Stomach (tissue), 19 donors: ENCODE data around the gene TMEM231. TPM values are rescaled to one million over a fixed set of nuclear protein-coding genes. Genes with fewer than 3 reads are reported as not detected.

Experiments used
- DNase-seq, 2 donors: peaks; one replicate each; pipeline versions ENCODE4 v3.0.0 to v3.0.0-alpha.2; 2013 to 2019
- H3K27ac ChIP-seq, 5 donors: fragments of 200-600 bp in 4 of 5; sonication (generic) in 4 of 5; one replicate each; pipeline ENCODE4 v1.5.1; 2013 to 2019; ENCODE audit warnings: mild to moderate bottlenecking in 1 of 5, moderate library complexity in 1 of 5
- H3K27me3 ChIP-seq, 3 donors: fragments of 200-600 bp; sonication (generic); one replicate each; pipeline ENCODE4 v1.5.1; 2017 to 2019; ENCODE audit warnings: mixed run types in 1 of 3
- H3K36me3 ChIP-seq, 4 donors: fragments of 200-600 bp; sonication (generic); 1 replicate in 3 of 4; 2 replicates in 1 of 4; pipeline ENCODE4 v1.5.1; 2016 to 2019
- H3K4me1 ChIP-seq, 4 donors: fragments of 200-600 bp; sonication (generic); one replicate each; pipeline ENCODE4 v1.5.1; 2016 to 2019
- H3K4me3 ChIP-seq, 4 donors: fragments of 200-600 bp; sonication (generic) in 3 of 4; one replicate each; pipeline ENCODE4 v1.5.1; 2016 to 2019; ENCODE audit warnings: mild to moderate bottlenecking in 1 of 4
- H3K9me3 ChIP-seq, 4 donors: fragments of 200-600 bp; sonication (generic); one replicate each; pipeline ENCODE4 v1.5.1; 2016 to 2019
- EP300 ChIP-seq: sonication (generic); formaldehyde crosslinking; IDR thresholded peaks from one replicate; pipeline ENCODE4 v1.6.1; 2017; ENCODE audit warnings: antibody characterized with exemption
- POLR2A ChIP-seq, 4 donors: fragments of 450-650 bp; IDR thresholded peaks; one replicate each; pipeline ENCODE4 v1.6.1; 2016; ENCODE audit warnings: antibody characterized with exemption in 4 of 4, control low read depth in 2 of 4, mild to moderate bottlenecking in 1 of 4, moderate library complexity in 1 of 4
- POLR2AphosphoS5 ChIP-seq, 3 donors: sonication (generic); formaldehyde crosslinking; IDR thresholded peaks; one replicate each; pipeline ENCODE4 v1.6.1; 2016; ENCODE audit warnings: antibody characterized with exemption in 3 of 3
- WGBS, 5 donors: extraction: QIAGEN DNeasy Blood & Tissue Kit in 3 of 5; methylation state at CpG; one replicate each; pipeline versions ENCODE4 v1.1.5 to v1.1.7; 2013 to 2018; 5-methylcytosine and 5-hydroxymethylcytosine counted together
- intact Hi-C: fragments of 100-400 bp; cut with DNase I; formaldehyde crosslinking; loops from one replicate; pipeline ENCODE4 v1.15.1; 2023; ENCODE audit warnings: low total_unique reads
- long read RNA-seq, 10 donors: transcript quantifications; one replicate each; lab custom pipeline, GENCODE V29; 2026
- polyA plus RNA-seq, 3 donors: library from polyadenylated mRNA; stranded (reverse); fragments of 200-250 nt; gene quantifications; one replicate each; pipeline ENCODE4 v1.2.3, GENCODE V29; 2013
- total RNA-seq, 5 donors: library from RNA; depleted of rRNA; stranded (reverse); fragments of >200 nt; gene quantifications; one replicate each; pipeline versions ENCODE4 v1.1.0 to v1.2.3, GENCODE V29; 2014 to 2016
- TF ChIP-seq, protein P1 (sequence below), 7 experiments: fragments of 450-650 bp in 4 of 7; fragments of 200-600 bp in 3 of 7; sonication (generic) in 3 of 7; IDR thresholded peaks; one replicate each; pipeline ENCODE4 v1.5.1; 2016 to 2019; ENCODE audit warnings: antibody characterized with exemption in 7 of 7, control low read depth in 2 of 7, mild to moderate bottlenecking in 1 of 7
- donor health status: healthy with polysubstance abuse.
- donor health status: Bipolar disorder and iron deficiency.
- donor health status: healthy.

The TMEM231 gene
- total RNA-seq, result 10 to 100 TPM in 2 of 5 donors, 1 to 10 TPM in 2, not detected in 1; 4.6 to 14.1 (median 11.2) TPM
- 1 to 10 TPM; 1.1 to 2.9 (median 1.5) TPM for polyA plus RNA-seq
- long read RNA-seq, donor 1, result 0 reads
- long read RNA-seq, donor 2, full-length matches to known transcripts, result 5 of 5 reads
- long read RNA-seq, donor 2, partial matches to known transcripts, result 0 of 5 reads
- long read RNA-seq, donor 2, other reads (novel, unspliced or antisense), result 0 of 5 reads
- long read RNA-seq, donor 3, partial matches to known transcripts, result 0 of 1 reads
- long read RNA-seq, donor 3, other reads (novel, unspliced or antisense), result 0 of 1 reads
- long read RNA-seq, donor 4, partial matches to known transcripts, result 0 of 1 reads
- long read RNA-seq, donor 4, other reads (novel, unspliced or antisense), result 0 of 1 reads
- long read RNA-seq, donor 5, full-length matches to known transcripts, result 2 of 2 reads
- long read RNA-seq, donor 5, partial matches to known transcripts, result 0 of 2 reads
- long read RNA-seq, donor 5, other reads (novel, unspliced or antisense), result 0 of 2 reads
- long read RNA-seq, donor 6, full-length matches to known transcripts, result 7 of 7 reads
- long read RNA-seq, donor 6, partial matches to known transcripts, result 0 of 7 reads
- long read RNA-seq, donor 6, other reads (novel, unspliced or antisense), result 0 of 7 reads
- long read RNA-seq, donor 7, full-length matches to known transcripts, result 4 of 4 reads
- long read RNA-seq, donor 7, partial matches to known transcripts, result 0 of 4 reads
- long read RNA-seq, donor 7, other reads (novel, unspliced or antisense), result 0 of 4 reads
- long read RNA-seq, donor 8, full-length matches to known transcripts, result 2 of 2 reads
- long read RNA-seq, donor 8, partial matches to known transcripts, result 0 of 2 reads
- long read RNA-seq, donor 8, other reads (novel, unspliced or antisense), result 0 of 2 reads
- long read RNA-seq, donor 9, result 0 reads
- long read RNA-seq, donor 10, result 0 reads

- H3K9me3 ChIP-seq, result no peaks in the 10 kb centered on the region
- peak within 1 kb of the TSS; percentile 68 to 91 (median 80) for H3K4me3 ChIP-seq
- H3K27ac ChIP-seq, result peak within 1 kb of the TSS; percentile 67 to 85 (median 83)
- 0 to 2% (median 0%) methylated on average over 18 to 75 of the region's 75 CpGs for WGBS, 5 donors
- DNase-seq, result peak; percentile 97 to 98
- intact Hi-C loops, result no loop called here
- TF ChIP-seq POLR2A (IDR thresholded peaks at IDR 0.05) (no peak), EP300 (no peak), POLR2AphosphoS5 (IDR thresholded peaks at IDR 0.05) (peak; percentile 12 to 73 (median 60))
- TF ChIP-seq, protein P1, sequence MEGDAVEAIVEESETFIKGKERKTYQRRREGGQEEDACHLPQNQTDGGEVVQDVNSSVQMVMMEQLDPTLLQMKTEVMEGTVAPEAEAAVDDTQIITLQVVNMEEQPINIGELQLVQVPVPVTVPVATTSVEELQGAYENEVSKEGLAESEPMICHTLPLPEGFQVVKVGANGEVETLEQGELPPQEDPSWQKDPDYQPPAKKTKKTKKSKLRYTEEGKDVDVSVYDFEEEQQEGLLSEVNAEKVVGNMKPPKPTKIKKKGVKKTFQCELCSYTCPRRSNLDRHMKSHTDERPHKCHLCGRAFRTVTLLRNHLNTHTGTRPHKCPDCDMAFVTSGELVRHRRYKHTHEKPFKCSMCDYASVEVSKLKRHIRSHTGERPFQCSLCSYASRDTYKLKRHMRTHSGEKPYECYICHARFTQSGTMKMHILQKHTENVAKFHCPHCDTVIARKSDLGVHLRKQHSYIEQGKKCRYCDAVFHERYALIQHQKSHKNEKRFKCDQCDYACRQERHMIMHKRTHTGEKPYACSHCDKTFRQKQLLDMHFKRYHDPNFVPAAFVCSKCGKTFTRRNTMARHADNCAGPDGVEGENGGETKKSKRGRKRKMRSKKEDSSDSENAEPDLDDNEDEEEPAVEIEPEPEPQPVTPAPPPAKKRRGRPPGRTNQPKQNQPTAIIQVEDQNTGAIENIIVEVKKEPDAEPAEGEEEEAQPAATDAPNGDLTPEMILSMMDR (IDR thresholded peaks at IDR 0.05), result no peak
- H3K36me3 ChIP-seq, result no peaks in the 10 kb centered on the region
- H3K4me1 ChIP-seq, result peaks cover 19 to 28% (median 20%) of the 10 kb centered on the region in 4 donors
- no peaks in the 10 kb centered on the region for H3K27me3 ChIP-seq
These were observed at the start of gene TMEM231 for GRCh38 chr16:75555707-75556430. Gene TMEM231, minus strand, starts transcription at chr16:75556252. Its CDS starts 43 bp downstream, at chr16:75556209.

DNA sequence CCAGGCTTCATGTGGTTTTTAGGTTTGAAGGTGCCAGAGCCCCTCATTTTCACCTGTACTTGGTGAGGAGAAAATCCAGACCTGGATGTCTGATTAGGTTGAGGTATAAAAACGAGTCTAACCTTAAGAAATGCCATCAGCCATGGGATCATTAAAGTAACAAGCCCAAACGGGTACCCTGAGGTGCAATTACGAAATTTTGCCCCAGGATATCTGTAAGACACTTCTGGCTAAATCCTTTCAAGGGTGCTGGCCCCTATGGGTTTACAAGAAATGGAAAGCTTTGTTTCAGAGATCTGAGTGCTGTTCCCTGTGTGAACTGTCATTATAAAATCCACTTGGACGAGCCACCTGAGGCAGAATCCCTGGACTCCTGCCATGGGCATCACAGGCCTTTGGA, 47.2 kb upstream of the TMEM231 start:
- no peak overlapping the region for H3K4me3 ChIP-seq
- peaks cover 44 to 95% (median 90%) of the 10 kb centered on the region in 4 donors for H3K36me3 ChIP-seq
- 92 to 95% (median 94%) methylated on average over 4 of the region's 4 CpGs for WGBS, 5 donors
- no peaks in the 10 kb centered on the region for H3K9me3 ChIP-seq
- no peak for DNase-seq
- no peak overlapping the region for H3K27ac ChIP-seq
- TF ChIP-seq EP300 (no peak), POLR2AphosphoS5 (IDR thresholded peaks at IDR 0.05) (no peak)
- H3K4me1 ChIP-seq, result no peaks in the 10 kb centered on the region
- intact Hi-C loops, result no loop called here
- H3K27me3 ChIP-seq, result no peaks in the 10 kb centered on the region

- intact Hi-C loops, result no loop called here
- WGBS, 5 donors, result 85 to 96% (median 92%) methylated on average over 6 of the region's 6 CpGs
- TF ChIP-seq POLR2AphosphoS5 (IDR thresholded peaks at IDR 0.05) (no peak), POLR2A (IDR thresholded peaks at IDR 0.05) (no peak), EP300 (no peak)
- TF ChIP-seq, protein P1 (IDR thresholded peaks at IDR 0.05), result no peak
These were observed 43.6 kb upstream of the TMEM231 start for GRCh38 chr16:75599452-75600277.

More at GRCh38 chr16:75599452-75600277, 43.6 kb upstream of the TMEM231 start:
- peaks cover 37 to 84% (median 78%) of the 10 kb centered on the region in 4 donors for H3K36me3 ChIP-seq
- H3K4me1 ChIP-seq, result no peaks in the 10 kb centered on the region
- DNase-seq, result no peak
- H3K27me3 ChIP-seq, result no peaks in the 10 kb centered on the region
- no peaks in the 10 kb centered on the region for H3K9me3 ChIP-seq
- no peak overlapping the region for H3K27ac ChIP-seq
- no peak overlapping the region for H3K4me3 ChIP-seq
